Gastroesophageal sphincter (tissue), 4 donors: ENCODE measurements around the gene FAM151B. TPM values are rescaled to one million over a fixed set of nuclear protein-coding genes. Genes with fewer than 3 reads are reported as not detected.
"Not testable (repeated sequence)": the region's sequence is repeated elsewhere in the genome, so short reads cannot be mapped to it uniquely, and the experiment has no call there.

Experiments used
- ATAC-seq: fragments of 150-250 bp; one replicate; pipeline ENCODE4 v1.9.1; 2016; ENCODE audit warnings: mild to moderate bottlenecking, moderate library complexity
- H3K27ac ChIP-seq, 4 donors: fragments of 200-600 bp; sonication (generic) in 3 of 4; 1 replicate in 3 of 4; 2 replicates in 1 of 4; pipeline ENCODE4 v1.5.1; 2016 to 2019
- H3K27me3 ChIP-seq: fragments of 200-600 bp; sonication (generic); one replicate; pipeline ENCODE4 v1.5.1; 2019
- H3K36me3 ChIP-seq, 2 donors: fragments of 200-600 bp; sonication (generic); one replicate each; pipeline ENCODE4 v1.5.1; 2019; ENCODE audit warnings: control low read depth in 1 of 2
- H3K4me1 ChIP-seq, 3 donors: fragments of 200-600 bp; sonication (generic); 1 replicate in 2 of 3; 2 replicates in 1 of 3; pipeline ENCODE4 v1.5.1; 2016 to 2019; ENCODE audit warnings: control low read depth in 2 of 3
- H3K4me3 ChIP-seq, 2 donors: fragments of 200-600 bp; sonication (generic); one replicate each; pipeline ENCODE4 v1.5.1; 2019; ENCODE audit warnings: mild to moderate bottlenecking in 1 of 2, moderate library complexity in 1 of 2
- H3K9me3 ChIP-seq, 3 donors: fragments of 200-600 bp; sonication (generic); one replicate each; pipeline ENCODE4 v1.5.1; 2017 to 2019; ENCODE audit warnings: control low read depth in 2 of 3
- EP300 ChIP-seq: sonication (generic); formaldehyde crosslinking; IDR thresholded peaks from one replicate; pipeline ENCODE4 v1.6.1; 2017; ENCODE audit warnings: antibody characterized with exemption, mild to moderate bottlenecking
- POLR2A ChIP-seq, 2 donors: fragments of 450-650 bp; IDR thresholded peaks; one replicate each; pipeline ENCODE4 v1.6.1; 2017; ENCODE audit warnings: antibody characterized with exemption in 2 of 2, mild to moderate bottlenecking in 2 of 2, moderate library complexity in 1 of 2
- POLR2AphosphoS5 ChIP-seq: sonication (generic); formaldehyde crosslinking; IDR thresholded peaks from one replicate; pipeline ENCODE4 v1.6.1; 2017; ENCODE audit warnings: antibody characterized with exemption
- WGBS, 2 donors: methylation state at CpG; one replicate each; pipeline ENCODE4 v1.1.5; 2018; ENCODE audit warnings: low coverage in 1 of 2; 5-methylcytosine and 5-hydroxymethylcytosine counted together
- total RNA-seq, 4 donors: library from RNA; depleted of rRNA; stranded (reverse); fragments of >200 nt; gene quantifications; one replicate each; pipeline ENCODE4 v1.1.0, GENCODE V29; 2016
- TF ChIP-seq, protein P1 (sequence below), 4 experiments: fragments of 200-600 bp in 2 of 4; fragments of 450-650 bp in 2 of 4; sonication (generic) in 1 of 4; IDR thresholded peaks; one replicate each; pipeline ENCODE4 v1.5.1; 2017 to 2019; ENCODE audit warnings: antibody characterized with exemption in 4 of 4, mild to moderate bottlenecking in 2 of 4, moderate library complexity in 2 of 4

Gene FAM151B
- total RNA-seq, 4 donors from 2014 or later = 1.3 to 11.2 (median 3.3) TPM

DNA sequence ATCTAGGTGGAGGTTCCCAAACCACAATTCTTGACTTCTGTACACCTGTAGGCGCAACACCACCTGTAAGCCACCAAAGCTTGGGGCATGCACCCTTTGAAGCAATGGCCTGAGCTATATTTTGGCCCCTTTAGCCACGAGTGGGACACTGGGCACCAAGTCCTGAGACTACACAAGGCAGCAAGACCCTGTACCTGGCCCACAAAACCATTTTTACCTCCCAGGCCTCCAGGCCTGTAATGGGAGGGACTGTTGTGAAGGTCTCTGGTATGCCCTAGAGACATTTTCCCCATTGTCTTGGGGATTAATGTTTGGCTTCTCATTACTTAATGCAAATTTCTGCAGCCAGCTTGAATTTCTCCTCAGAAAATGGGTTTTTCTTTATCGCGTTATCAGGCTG lies 24.6 kb upstream of the FAM151B start:
- H3K27ac ChIP-seq = no peak overlapping the region
- no peak for ATAC-seq
- H3K36me3 ChIP-seq = peaks cover 0 to 98% of the 10 kb centered on the region in 2 donors
- no peak overlapping the region for H3K4me3 ChIP-seq
- H3K4me1 ChIP-seq = no peaks in the 10 kb centered on the region
- peaks cover 0 to 17% (median 0%) of the 10 kb centered on the region in 3 donors for H3K9me3 ChIP-seq
- TF ChIP-seq, protein P1, sequence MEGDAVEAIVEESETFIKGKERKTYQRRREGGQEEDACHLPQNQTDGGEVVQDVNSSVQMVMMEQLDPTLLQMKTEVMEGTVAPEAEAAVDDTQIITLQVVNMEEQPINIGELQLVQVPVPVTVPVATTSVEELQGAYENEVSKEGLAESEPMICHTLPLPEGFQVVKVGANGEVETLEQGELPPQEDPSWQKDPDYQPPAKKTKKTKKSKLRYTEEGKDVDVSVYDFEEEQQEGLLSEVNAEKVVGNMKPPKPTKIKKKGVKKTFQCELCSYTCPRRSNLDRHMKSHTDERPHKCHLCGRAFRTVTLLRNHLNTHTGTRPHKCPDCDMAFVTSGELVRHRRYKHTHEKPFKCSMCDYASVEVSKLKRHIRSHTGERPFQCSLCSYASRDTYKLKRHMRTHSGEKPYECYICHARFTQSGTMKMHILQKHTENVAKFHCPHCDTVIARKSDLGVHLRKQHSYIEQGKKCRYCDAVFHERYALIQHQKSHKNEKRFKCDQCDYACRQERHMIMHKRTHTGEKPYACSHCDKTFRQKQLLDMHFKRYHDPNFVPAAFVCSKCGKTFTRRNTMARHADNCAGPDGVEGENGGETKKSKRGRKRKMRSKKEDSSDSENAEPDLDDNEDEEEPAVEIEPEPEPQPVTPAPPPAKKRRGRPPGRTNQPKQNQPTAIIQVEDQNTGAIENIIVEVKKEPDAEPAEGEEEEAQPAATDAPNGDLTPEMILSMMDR (IDR thresholded peaks at IDR 0.05) = no peak
- TF ChIP-seq POLR2A (IDR thresholded peaks at IDR 0.05) (no peak), EP300 (no peak), POLR2AphosphoS5 (no peak)
- WGBS, 2 donors = 88 to 95% methylated on average over 2 to 3 of the region's 4 CpGs
- no peaks in the 10 kb centered on the region for H3K27me3 ChIP-seq

DNA sequence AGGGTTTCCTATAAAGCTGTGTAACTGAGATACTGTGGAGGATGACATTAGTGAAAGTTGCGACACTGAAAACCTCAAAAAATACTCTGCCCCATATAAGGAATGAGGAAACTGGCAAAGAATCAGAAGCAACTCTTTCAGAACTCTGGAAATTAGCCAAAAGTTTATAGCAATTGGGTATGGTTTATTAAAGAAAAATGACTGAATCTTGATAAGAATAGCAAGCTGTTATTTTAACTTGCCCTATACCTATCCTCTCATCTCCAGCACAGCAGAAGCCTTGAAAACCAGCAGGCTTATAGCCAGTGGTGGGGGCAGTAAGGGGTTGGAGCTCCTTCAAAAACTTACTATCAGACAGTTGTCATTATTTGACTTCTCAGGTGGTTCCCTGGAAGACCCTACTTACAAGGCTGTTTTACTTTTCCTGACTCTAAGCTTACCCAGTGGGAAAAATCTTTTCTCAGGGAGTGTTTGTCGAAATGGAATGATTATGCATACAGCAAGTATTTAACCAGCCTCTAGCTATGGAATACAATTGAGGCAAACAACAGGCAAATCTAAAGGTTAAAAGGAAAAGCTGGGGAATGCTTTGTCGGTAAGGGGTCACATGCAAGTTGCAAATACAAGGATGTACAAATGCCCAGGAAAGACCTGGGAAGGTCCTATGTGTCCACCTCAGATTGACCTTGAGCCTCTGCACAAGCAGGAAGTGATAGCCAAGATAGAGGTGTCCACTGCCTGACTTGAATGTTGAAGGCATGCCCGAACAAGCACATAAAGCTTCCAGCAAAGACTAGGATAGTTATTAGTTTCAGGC lies 21.0 kb upstream of the FAM151B start:
- Histone ChIP-seq H3K27me3 (no peaks in the 10 kb centered on the region), H3K4me1 (no peaks in the 10 kb centered on the region), H3K36me3 (peaks cover 2 to 94% of the 10 kb centered on the region in 2 donors), H3K9me3 (peaks cover 0 to 28% (median 0%) of the 10 kb centered on the region in 3 donors), H3K27ac (no peak overlapping the region), H3K4me3 (no peak overlapping the region)
- WGBS, 2 donors = 66 to 67% methylated on average over 2 to 4 of the region's 4 CpGs
- ATAC-seq = no peak
- no peak for TF ChIP-seq EP300
- TF ChIP-seq, protein P1 (IDR thresholded peaks at IDR 0.05) = no peak

DNA sequence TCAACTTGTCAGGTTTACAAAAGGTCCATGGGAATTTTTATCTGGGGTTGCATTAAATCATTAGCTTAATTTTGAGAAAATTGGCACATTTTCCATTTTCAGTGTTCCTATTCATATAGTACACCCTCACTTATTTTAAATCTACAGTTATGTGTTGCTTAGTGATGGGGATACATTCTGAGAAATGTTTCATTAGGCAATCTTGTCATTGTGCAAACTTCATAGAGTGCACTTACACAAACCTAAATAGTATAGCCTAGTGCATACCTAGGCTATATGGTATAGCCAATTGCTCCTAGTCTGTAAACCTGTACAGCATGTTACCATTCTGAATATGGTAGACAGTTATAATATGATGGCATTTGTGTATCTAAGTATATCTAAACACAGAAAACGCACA lies 19.8 kb upstream of the FAM151B start:
- no peak for TF ChIP-seq EP300
- TF ChIP-seq POLR2AphosphoS5 = no peak
- TF ChIP-seq POLR2A (IDR thresholded peaks at IDR 0.05) = no peak
- TF ChIP-seq, protein P1 (IDR thresholded peaks at IDR 0.05) = no peak
- 85 to 100% methylated on average over 1 of the region's 1 CpG for WGBS, 2 donors
- Histone ChIP-seq H3K4me3 (no peak overlapping the region), H3K36me3 (peaks cover 2 to 87% of the 10 kb centered on the region in 2 donors), H3K27me3 (no peaks in the 10 kb centered on the region), H3K4me1 (no peaks in the 10 kb centered on the region), H3K9me3 (peaks cover 0 to 24% (median 0%) of the 10 kb centered on the region in 3 donors), H3K27ac (no peak overlapping the region)
- no peak for ATAC-seq

DNA sequence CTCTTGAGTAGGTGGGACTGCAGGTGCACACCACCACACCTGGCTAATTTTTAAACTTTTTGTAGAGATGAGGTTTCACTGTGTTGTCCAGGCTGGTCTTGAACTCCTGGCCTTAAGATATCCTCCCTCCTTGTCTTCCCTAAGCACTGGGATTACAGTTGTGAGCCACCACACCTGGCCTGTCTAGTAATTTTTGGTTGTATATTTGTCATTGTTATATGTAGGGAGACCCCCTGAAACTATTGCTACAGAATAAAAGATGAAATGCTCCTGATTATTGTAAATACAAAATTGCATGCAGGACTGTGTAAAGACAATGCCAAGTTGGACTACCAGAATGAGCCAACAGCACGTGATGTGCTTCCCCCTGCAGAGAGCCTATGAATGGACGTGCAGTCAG lies 17.3 kb upstream of the FAM151B start:
- H3K27ac ChIP-seq, H3K27me3 ChIP-seq, ATAC-seq, H3K4me1 ChIP-seq, H3K4me3 ChIP-seq: not testable (repeated sequence)
- H3K36me3 ChIP-seq = peaks cover 2 to 88% of the 10 kb centered on the region in 2 donors
- H3K9me3 ChIP-seq = peaks cover 0 to 11% (median 0%) of the 10 kb centered on the region in 3 donors
- no CpG with 5 or more reads among the region's 2 CpGs for WGBS, 2 donors

DNA sequence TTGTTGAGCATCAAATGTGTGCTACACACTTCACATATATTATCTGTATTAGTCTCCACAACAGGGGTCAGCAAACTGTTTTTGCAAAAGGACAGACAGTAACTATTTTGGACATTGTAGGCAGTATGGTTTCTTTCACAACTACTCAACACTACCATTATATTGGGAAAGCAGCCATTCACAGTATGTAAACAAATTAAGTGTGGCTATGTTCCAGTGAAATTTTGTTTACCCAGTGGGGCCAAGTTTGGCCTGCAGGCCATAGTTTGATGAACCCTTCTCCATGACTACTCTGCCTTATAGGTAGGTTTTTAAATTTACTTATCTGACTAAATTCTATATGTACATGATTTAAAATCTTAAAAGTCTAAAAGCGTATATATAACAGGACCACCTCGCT lies 13.0 kb upstream of the FAM151B start:
- Histone ChIP-seq H3K4me1 (no peaks in the 10 kb centered on the region), H3K4me3 (no peak overlapping the region), H3K36me3 (peaks cover 2 to 62% of the 10 kb centered on the region in 2 donors), H3K27me3 (no peaks in the 10 kb centered on the region), H3K9me3 (peaks cover 0 to 9% (median 0%) of the 10 kb centered on the region in 3 donors), H3K27ac (no peak overlapping the region)
- ATAC-seq = no peak
- 81 to 86% methylated on average over 2 of the region's 2 CpGs for WGBS, 2 donors
- TF ChIP-seq, protein P1 (IDR thresholded peaks at IDR 0.05) = no peak
- no peak for TF ChIP-seq POLR2A (IDR thresholded peaks at IDR 0.05)
- no peak for TF ChIP-seq EP300
- no peak for TF ChIP-seq POLR2AphosphoS5
